Measurements from ENCODE around the gene CCRL2.

CCRL2 gene

GRCh38 chr3:46406788-46407611, at the start of gene CCRL2, which contains the start of gene CCR5AS:
CCRL2 (plus strand) TSS chr3:46407259; CDS start chr3:46408080, 821 bp downstream.
CCR5AS (minus strand) TSS chr3:46407066.
- DNase-seq: peak; percentile 84 to 90

- DNase-seq: no peak
Measured at GRCh38 chr3:46358466-46358865, 48.6 kb upstream of the CCRL2 start.

- DNase-seq: peak in 1 of 2 donors; percentile 80
Measured at GRCh38 chr3:46359733-46360493, 47.1 kb upstream of the CCRL2 start.

- no peak for DNase-seq
Measured at GRCh38 chr3:46360907-46361306, 46.2 kb upstream of the CCRL2 start.

- peak in 1 of 2 donors; percentile 87 for DNase-seq
Measured at GRCh38 chr3:46361408-46362283, 45.4 kb upstream of the CCRL2 start.

- no peak for DNase-seq
Measured at GRCh38 chr3:46365041-46365440, 42.0 kb upstream of the CCRL2 start.

GRCh38 chr3:46365737-46366524, 41.1 kb upstream of the CCRL2 start:
- DNase-seq: no peak

- DNase-seq: no peak
Measured at GRCh38 chr3:46367811-46368210, 39.2 kb upstream of the CCRL2 start.

GRCh38 chr3:46368569-46368968, 38.5 kb upstream of the CCRL2 start:
- DNase-seq: peak in 1 of 2 donors; percentile 44

GRCh38 chr3:46369151-46369550, 37.9 kb upstream of the CCRL2 start:
- DNase-seq: no peak

- DNase-seq: no peak
Measured at GRCh38 chr3:46369675-46370132, 37.4 kb upstream of the CCRL2 start.

- DNase-seq: peak in 1 of 2 donors; percentile 77
Measured at GRCh38 chr3:46370839-46371518, 36.1 kb upstream of the CCRL2 start, which contains the start of gene CCR5. CCR5 (plus strand) TSS chr3:46370946; CDS start chr3:46372903, 1,957 bp downstream.

GRCh38 chr3:46371519-46372340, 35.3 kb upstream of the CCRL2 start:
- DNase-seq: no peak

GRCh38 chr3:46372492-46373359, 34.3 kb upstream of the CCRL2 start:
- peak in 1 of 2 donors; percentile 52 for DNase-seq

- no peak for DNase-seq
Measured at GRCh38 chr3:46374755-46375154, 32.3 kb upstream of the CCRL2 start.

- no peak for DNase-seq
Measured at GRCh38 chr3:46375218-46375617, 31.8 kb upstream of the CCRL2 start.

- peak in 1 of 2 donors; percentile 17 for DNase-seq
Measured at GRCh38 chr3:46375814-46376213, 31.2 kb upstream of the CCRL2 start.

GRCh38 chr3:46378426-46378942, 28.6 kb upstream of the CCRL2 start:
- DNase-seq: peak; percentile 33 to 55

All from bone marrow (tissue), 2 donors.